Measurements from ENCODE around the gene CALML3. TPM values are rescaled to one million over a fixed set of nuclear protein-coding genes. Genes with fewer than 3 reads are reported as not detected.

Gene CALML3
- total and polyA plus RNA-seq, 2 of the 8 experiments (the other 6 are each of a cell fraction or from before 2014, with no cell fraction given) = not detected

DNA sequence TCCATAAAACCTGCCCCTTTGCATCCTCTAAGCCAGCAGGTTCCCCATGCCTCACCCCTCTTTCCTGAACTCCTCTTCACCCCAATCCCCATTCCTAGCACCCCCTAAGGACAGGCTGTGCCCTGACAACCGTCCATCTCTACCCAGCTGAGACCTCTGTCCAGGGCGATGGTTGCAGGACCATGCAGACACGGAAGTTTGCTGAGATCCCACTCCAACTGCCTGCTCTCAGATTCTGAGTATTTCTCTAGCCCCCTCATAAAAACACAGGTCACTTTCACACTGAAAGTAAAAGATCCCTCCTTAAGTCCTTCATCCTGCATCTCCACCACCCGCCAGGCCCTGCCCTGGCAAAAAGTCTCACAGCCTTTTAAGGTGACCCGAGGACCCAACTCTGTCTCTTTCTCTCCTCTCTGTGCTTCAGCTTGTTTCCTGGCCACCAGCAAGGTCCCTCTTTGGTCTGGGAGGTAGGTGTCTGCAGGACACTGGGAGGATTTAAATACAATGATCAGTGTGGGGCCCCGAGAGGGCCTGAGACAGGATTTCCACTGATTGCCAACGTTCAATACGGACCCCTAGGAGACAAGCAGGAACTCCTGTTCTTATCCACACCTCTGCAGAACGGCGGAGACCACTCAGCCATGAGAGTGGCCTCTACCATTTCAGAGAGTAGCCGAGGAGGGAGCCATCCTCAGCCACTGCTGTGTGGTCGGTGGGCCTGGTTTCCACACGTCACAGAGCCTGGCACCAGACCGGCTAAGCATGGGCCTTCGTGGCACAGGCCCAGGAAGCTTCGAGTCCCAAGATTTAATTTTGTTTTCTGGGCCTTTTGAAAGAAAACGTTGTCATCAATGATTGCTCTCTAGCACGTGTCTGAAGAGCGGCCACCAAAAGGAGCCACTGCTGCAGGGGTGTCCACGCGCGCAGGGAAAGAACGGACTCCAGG lies 27.9 kb downstream of the CALML3 start (continued):
- TF ChIP-seq, protein P1, sequence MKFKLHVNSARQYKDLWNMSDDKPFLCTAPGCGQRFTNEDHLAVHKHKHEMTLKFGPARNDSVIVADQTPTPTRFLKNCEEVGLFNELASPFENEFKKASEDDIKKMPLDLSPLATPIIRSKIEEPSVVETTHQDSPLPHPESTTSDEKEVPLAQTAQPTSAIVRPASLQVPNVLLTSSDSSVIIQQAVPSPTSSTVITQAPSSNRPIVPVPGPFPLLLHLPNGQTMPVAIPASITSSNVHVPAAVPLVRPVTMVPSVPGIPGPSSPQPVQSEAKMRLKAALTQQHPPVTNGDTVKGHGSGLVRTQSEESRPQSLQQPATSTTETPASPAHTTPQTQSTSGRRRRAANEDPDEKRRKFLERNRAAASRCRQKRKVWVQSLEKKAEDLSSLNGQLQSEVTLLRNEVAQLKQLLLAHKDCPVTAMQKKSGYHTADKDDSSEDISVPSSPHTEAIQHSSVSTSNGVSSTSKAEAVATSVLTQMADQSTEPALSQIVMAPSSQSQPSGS (IDR thresholded peaks at IDR 0.05; ENCODE audit: low read length) = no peak

Data from H1 (cell line).